Stimulated activated naive CD8-positive, alpha-beta T cell treated with anti-CD3 and anti-CD28 coated beads, Interleukin-15, Interleukin-2, amounts not matched to agents 100 U/mL and 50 U/mL, for 24 hours (primary cell): ENCODE measurements around the gene OFD1.
A peak's percentile ranks its signal among the peaks of the same experiment; 100 is the strongest.
"Not testable (repeated sequence)": the region's sequence is repeated elsewhere in the genome, so short reads cannot be mapped to it uniquely, and the experiment has no call there.

Source experiments
- ATAC-seq: fragments of 150-1000 bp; cut with Tn5 transposase; one replicate; pipeline ENCODE4 v1.10.0; 2021
- DNase-seq: peaks from one replicate; pipeline ENCODE4 v3.0.0; 2021

The OFD1 gene

GRCh38 chrX:13702111-13702789 is 32.3 kb upstream of the OFD1 start:
- DNase-seq (no peak), ATAC-seq (no peak)

GRCh38 chrX:13703135-13703534 is 31.4 kb upstream of the OFD1 start:
- ATAC-seq (no peak), DNase-seq (no peak)

GRCh38 chrX:13703589-13703988 is 31.0 kb upstream of the OFD1 start:
- no peak for ATAC-seq
- DNase-seq = no peak

GRCh38 chrX:13711141-13711540 is 23.4 kb upstream of the OFD1 start:
- ATAC-seq (no peak), DNase-seq (no peak)

GRCh38 chrX:13716455-13716854 is 18.1 kb upstream of the OFD1 start:
- no peak for DNase-seq
- no peak for ATAC-seq

- ATAC-seq (no peak), DNase-seq (peak; percentile 10)
Measured at GRCh38 chrX:13716905-13717304, 17.6 kb upstream of the OFD1 start.

- ATAC-seq = no peak
- no peak for DNase-seq
Measured at GRCh38 chrX:13717700-13718472, 16.7 kb upstream of the OFD1 start.

- ATAC-seq = no peak
- no peak for DNase-seq
Measured at GRCh38 chrX:13719192-13719856, 15.2 kb upstream of the OFD1 start.

- DNase-seq (no peak), ATAC-seq (no peak)
Measured at GRCh38 chrX:13721371-13721770, 13.2 kb upstream of the OFD1 start.

- no peak for DNase-seq
- ATAC-seq = no peak
Measured at GRCh38 chrX:13721819-13722519, 12.6 kb upstream of the OFD1 start.

GRCh38 chrX:13724878-13725277 is 9.7 kb upstream of the OFD1 start:
- DNase-seq = peak; percentile 19
- ATAC-seq = not testable (repeated sequence)

- ATAC-seq, DNase-seq: not testable (repeated sequence)
Measured at GRCh38 chrX:13726583-13726982, 8.0 kb upstream of the OFD1 start.

- DNase-seq, ATAC-seq: not testable (repeated sequence)
Measured at GRCh38 chrX:13730523-13730922, 4.0 kb upstream of the OFD1 start.

GRCh38 chrX:13732246-13733067 is 2.1 kb upstream of the OFD1 start:
- ATAC-seq = no peak
- DNase-seq = no peak

GRCh38 chrX:13733506-13733905 is 1.0 kb upstream of the OFD1 start:
- no peak for ATAC-seq
- no peak for DNase-seq

- DNase-seq (no peak), ATAC-seq (no peak)
Measured at GRCh38 chrX:13741695-13742094, 7.1 kb downstream of the OFD1 start.

- DNase-seq (peak; percentile 24), ATAC-seq (peak; percentile 85)
Measured at GRCh38 chrX:13742397-13743176, 8.0 kb downstream of the OFD1 start.

- ATAC-seq = no peak
Measured at GRCh38 chrX:13747836-13748235, 13.3 kb downstream of the OFD1 start.

GRCh38 chrX:13748486-13748885 is 13.9 kb downstream of the OFD1 start:
- ATAC-seq (no peak), DNase-seq (no peak)

More at GRCh38 chrX:13747836-13748235, 13.3 kb downstream of the OFD1 start:
- no peak for DNase-seq

- ATAC-seq (no peak), DNase-seq (no peak)
Measured at GRCh38 chrX:13750204-13750603, 15.7 kb downstream of the OFD1 start.

- DNase-seq (no peak), ATAC-seq (no peak)
Measured at GRCh38 chrX:13750812-13751211, 16.3 kb downstream of the OFD1 start.
